ENCODE measurements around the gene IL26. TPM values are rescaled to one million over a fixed set of nuclear protein-coding genes. Genes with fewer than 3 reads are reported as not detected.
"Not testable (repeated sequence)": the region's sequence is repeated elsewhere in the genome, so short reads cannot be mapped to it uniquely, and the experiment has no call there.

The IL26 gene
- total RNA-seq, 1 experiment from 2014 or later: not detected

- no peak overlapping the region for H3K4me3 ChIP-seq (ENCODE audit: low read depth in 2 of 2, low read length in 2 of 2)
- H3K36me3 ChIP-seq (ENCODE audit: control insufficient read depth, insufficient read depth, low read length): no peaks in the 10 kb centered on the region
- in situ Hi-C loops (cut with HindIII; ENCODE audit: low pct_unique_long_range_greater_than_20kb, low sequenced_read_pairs): no loop called here
- ATAC-seq (no peak), DNase-seq (ENCODE audit: low read depth, low spot score) (no peak)
- peaks cover 11% of the 10 kb centered on the region for H3K27me3 ChIP-seq (ENCODE audit: control insufficient read depth, insufficient read depth, low read length)
- H3K4me1 ChIP-seq (ENCODE audit: control insufficient read depth, insufficient read depth, low read length): peaks cover 24% of the 10 kb centered on the region
- intact Hi-C loops (cut with micrococcal nuclease; ENCODE audit: unreplicated experiment): no loop called here
- H3K9me3 ChIP-seq (ENCODE audit: control insufficient read depth, insufficient read depth, low read depth, low read length): no peaks in the 10 kb centered on the region
- no TSS peak for BruUV-seq (replicated peaks)
- ChIA-PET POLR2A (no interaction called here), CTCF (no interaction called here)
- TF ChIP-seq SIN3A (IDR thresholded peaks at IDR 0.05; ENCODE audit: borderline replicate concordance, insufficient read depth, low read depth, low read length) (no peak), POLR2AphosphoS5 (IDR thresholded peaks at IDR 0.05; ENCODE audit: low read depth, low read length) (no peak), TCF7L2 (IDR thresholded peaks at IDR 0.05; ENCODE audit: low read depth, low read length) (no peak), REST (IDR thresholded peaks at IDR 0.05; ENCODE audit: insufficient read depth in 1 of 2, low read depth in 2 of 2, low read length in 1 of 2) (no peak), CTCF (IDR thresholded peaks at IDR 0.05) (no peak)
- no peak overlapping the region for H3K27ac ChIP-seq (ENCODE audit: low read length)
These were observed 4.1 kb downstream of the IL26 start for GRCh38 chr12:68221497-68221896.

GRCh38 chr12:68210875-68211274 lies 14.7 kb downstream of the IL26 start:
- DNase-seq (ENCODE audit: low read depth, low spot score) (no peak), ATAC-seq (no peak)
- ChIA-PET CTCF (no interaction called here), POLR2A (no interaction called here)
- no peaks in the 10 kb centered on the region for H3K4me1 ChIP-seq (ENCODE audit: control insufficient read depth, insufficient read depth, low read length)
- no peak for TF ChIP-seq SIN3A (IDR thresholded peaks at IDR 0.05; ENCODE audit: borderline replicate concordance, insufficient read depth, low read depth, low read length)
- TF ChIP-seq POLR2AphosphoS5 (IDR thresholded peaks at IDR 0.05; ENCODE audit: low read depth, low read length): no peak
- TF ChIP-seq TCF7L2 (IDR thresholded peaks at IDR 0.05; ENCODE audit: low read depth, low read length): no peak
- no peak for TF ChIP-seq REST (IDR thresholded peaks at IDR 0.05; ENCODE audit: insufficient read depth in 1 of 2, low read depth in 2 of 2, low read length in 1 of 2)
- TF ChIP-seq CTCF (IDR thresholded peaks at IDR 0.05): no peak
- in situ Hi-C loops (cut with HindIII; ENCODE audit: low pct_unique_long_range_greater_than_20kb, low sequenced_read_pairs) (no loop called here), intact Hi-C loops (cut with micrococcal nuclease; ENCODE audit: unreplicated experiment) (no loop called here)
- no peak overlapping the region for H3K27ac ChIP-seq (ENCODE audit: low read length)
- H3K9me3 ChIP-seq (ENCODE audit: control insufficient read depth, insufficient read depth, low read depth, low read length): no peaks in the 10 kb centered on the region
- H3K36me3 ChIP-seq (ENCODE audit: control insufficient read depth, insufficient read depth, low read length): no peaks in the 10 kb centered on the region
- no TSS peak for BruUV-seq (replicated peaks)
- H3K4me3 ChIP-seq (ENCODE audit: low read depth in 2 of 2, low read length in 2 of 2): no peak overlapping the region
- H3K27me3 ChIP-seq (ENCODE audit: control insufficient read depth, insufficient read depth, low read length): 0 out of 2 replicates have a peak, but pooled peaks cover 4% of the 10 kb centered on the region

- ATAC-seq; CTCF ChIA-PET; H3K4me3 ChIP-seq (ENCODE audit: low read depth in 2 of 2, low read length in 2 of 2); DNase-seq (ENCODE audit: low read depth, low spot score); H3K4me1 ChIP-seq (ENCODE audit: control insufficient read depth, insufficient read depth, low read length); H3K27ac ChIP-seq (ENCODE audit: low read length); BruUV-seq (replicated peaks); POLR2A ChIA-PET; intact Hi-C loops (cut with micrococcal nuclease; ENCODE audit: unreplicated experiment); H3K9me3 ChIP-seq (ENCODE audit: control insufficient read depth, insufficient read depth, low read depth, low read length); in situ Hi-C loops (cut with HindIII; ENCODE audit: low pct_unique_long_range_greater_than_20kb, low sequenced_read_pairs); H3K27me3 ChIP-seq (ENCODE audit: control insufficient read depth, insufficient read depth, low read length); H3K36me3 ChIP-seq (ENCODE audit: control insufficient read depth, insufficient read depth, low read length): not testable (repeated sequence)
These were observed 16.4 kb downstream of the IL26 start for GRCh38 chr12:68209048-68209728.
